Stimulated activated CD4-positive, alpha-beta T cell treated with anti-CD3 and anti-CD28 coated beads, Interleukin-4, amount 100 ng/mL, for 4 hours (primary cell): ENCODE data around the gene SSBP1.

Experiments
- DNase-seq, 2 experiments: peaks; one replicate each; pipeline ENCODE4 v3.0.0-alpha.2; 2020

SSBP1 gene

GRCh38 chr7:141785706-141786552 lies 47.8 kb downstream of the SSBP1 start:
- peak in 1 of 2 experiments; percentile 10 for DNase-seq

- no peak for DNase-seq
Observed at GRCh38 chr7:141788296-141788695, 50.1 kb downstream of the SSBP1 start.

DNA sequence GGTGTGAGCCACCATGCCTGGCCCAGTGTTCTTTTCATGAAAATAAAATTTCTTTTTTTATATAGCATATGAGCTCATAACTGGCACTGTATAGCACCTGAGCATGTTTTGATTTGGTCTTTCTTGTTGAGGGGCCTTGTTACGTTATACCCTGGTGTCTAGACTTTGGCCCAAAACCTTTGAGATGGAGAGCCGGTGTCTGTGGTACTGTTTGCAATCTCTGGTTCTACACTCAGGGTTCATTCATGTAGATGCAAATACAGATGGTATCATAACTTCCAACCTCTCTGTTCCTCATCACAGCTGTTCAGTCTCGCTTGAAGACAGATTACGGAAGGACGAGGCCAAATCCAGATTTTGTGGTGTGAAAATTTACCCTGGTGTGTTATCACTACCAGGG lies 51.8 kb downstream of the SSBP1 start, which contains the start of gene TAS2R5:
TSS of gene TAS2R5 (plus strand) at position 301 of the 400 bp plus-strand sequence. CDS start 145 bp downstream, outside the sequence.
- no peak for DNase-seq

DNA sequence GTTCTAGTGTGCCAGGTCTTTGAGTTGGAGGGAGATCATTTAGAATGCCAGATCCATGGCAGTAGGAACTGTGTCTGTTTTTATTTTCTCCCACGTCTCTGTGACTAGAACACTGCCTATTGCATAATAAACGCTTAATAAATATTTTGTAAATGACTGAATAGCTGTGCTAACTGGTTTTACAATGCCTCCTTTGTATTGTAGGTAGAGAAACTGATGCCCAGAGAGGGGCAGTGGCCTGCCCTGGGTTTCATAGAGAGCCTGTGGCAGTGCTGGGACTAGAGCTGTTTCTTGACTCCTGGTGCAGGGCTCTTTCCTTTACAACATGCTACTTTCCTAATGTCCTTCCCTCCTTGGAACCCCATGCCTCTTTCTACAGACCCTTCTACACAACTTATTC lies 54.4 kb downstream of the SSBP1 start:
- no peak for DNase-seq
